ENCODE results near the gene BPIFB2.

Gene BPIFB2

DNA sequence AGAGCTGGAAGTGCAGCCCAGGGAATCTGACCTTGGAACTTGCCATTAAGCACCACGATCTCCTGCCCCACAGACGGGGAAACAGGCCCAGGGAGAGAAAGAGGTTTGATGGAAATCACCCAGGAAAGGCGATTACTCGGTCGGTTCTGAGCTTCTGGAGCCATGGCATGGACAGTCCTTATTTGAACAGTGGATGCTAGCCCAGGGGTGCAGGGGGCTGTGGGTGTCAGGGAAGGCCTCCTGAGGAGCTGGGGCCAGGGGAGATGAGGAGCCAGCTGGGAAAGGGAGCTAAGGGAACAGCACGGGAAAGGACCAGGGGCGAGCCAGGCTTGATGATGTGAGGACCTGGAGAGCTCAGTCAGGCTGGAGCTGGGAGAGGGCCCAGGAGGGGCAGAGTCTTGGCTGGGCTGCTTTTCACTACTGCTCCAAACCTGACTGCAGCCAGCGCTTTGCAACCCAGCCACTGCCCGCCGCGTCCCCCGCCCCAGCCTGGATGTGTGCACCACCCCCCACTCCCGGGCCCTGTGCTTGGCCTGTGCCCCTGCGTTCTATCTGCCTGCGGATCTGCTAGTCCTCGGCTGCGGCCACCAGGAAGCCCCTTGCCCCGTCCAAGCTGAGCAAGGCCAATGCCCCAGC is 21.1 kb upstream of the BPIFB2 start:
- no peak for DNase-seq

DNA sequence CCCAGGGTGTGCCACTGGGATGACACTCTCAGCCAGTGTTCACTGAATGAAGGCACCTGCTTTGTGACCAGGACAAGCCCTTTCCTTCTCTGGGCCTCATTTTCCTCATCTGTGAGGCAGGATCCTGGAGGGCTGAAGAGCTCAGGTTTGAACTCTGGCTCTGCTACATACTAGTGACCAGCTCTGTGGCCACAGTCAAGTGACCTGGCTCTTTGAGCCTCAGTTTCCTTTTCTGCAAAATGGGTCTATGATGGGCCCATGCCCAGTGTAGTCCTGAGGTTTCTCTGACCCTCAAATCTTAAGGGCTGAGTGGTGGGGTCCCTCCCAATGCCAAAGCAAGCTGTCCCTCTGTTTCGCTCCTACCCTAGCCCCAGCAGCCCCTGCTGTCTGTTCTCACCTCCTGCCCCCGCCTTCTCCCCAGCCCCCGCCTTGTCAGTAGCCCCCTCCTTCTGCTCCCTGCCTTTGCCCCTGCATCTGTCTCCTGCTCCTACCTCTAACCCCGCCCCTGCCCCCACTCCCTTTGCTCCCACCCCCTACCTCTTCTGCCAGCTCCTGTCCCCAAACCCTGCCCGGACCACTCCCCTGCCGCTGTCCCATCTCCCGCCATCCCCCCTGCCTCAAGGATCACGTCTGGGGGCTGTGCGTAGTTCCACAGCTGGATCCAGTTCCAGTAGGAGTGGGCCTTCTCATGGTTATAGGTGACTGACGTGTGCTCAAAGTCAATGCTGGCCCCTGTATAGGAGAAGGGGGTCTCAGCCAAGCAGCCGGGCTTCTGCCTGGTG is 20.3 kb upstream of the BPIFB2 start:
- DNase-seq: no peak

DNA sequence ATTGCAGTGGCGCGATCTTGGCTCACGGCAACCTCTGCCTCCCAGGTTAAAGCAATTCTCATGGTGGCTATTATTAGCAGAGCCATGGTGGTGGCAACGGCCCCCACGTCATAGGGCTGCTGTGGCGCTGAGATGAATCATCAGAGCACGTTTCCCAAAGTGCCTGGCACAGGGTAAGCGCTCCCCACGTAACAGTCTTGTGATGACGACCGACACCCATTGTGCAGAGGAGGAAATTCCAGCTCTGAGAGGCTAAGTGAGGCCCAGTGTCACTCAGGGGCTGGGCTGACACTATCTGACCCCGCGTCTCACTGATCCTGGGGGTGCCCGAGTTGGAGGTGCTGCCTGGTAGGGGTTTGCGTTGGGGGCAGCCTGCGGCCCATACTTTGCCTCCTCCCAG is 19.5 kb upstream of the BPIFB2 start:
- DNase-seq: no peak

DNA sequence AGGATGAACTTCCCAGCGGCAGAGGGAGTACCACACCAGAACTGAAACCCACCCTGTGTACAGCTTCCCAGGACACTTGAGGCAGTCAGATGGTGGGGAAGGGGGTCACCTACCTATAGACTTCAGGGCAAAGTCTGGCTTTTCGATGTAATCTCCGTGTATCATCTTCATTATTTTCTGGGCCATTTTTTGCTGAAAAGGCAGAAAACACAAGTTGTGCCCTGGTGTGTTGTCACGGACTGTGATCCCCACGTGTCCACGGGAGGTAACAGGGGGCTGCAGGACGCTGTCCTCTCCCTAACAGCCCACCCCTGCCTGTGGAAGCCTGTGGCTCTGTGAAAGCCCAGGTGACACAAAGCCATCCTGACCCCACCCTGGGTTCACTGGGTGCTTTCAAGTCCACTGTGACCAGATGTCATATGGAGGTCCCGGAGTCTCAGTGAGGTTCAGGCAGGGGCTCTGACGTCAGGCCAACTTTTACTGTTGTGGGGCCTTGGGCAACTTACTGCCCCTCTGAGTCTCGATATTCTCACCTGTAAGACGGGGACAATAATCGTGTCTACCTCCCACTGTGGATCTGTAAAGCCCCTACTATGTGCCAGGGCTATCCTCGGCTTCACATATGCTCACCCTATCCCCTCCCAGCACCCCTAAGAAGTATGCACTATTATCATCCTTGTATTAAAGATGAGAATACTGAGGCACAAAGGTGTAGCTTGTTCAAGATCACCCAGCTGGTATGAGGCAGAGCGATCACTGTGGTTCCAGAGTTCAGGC is 17.8 kb upstream of the BPIFB2 start:
- no peak for DNase-seq

DNA sequence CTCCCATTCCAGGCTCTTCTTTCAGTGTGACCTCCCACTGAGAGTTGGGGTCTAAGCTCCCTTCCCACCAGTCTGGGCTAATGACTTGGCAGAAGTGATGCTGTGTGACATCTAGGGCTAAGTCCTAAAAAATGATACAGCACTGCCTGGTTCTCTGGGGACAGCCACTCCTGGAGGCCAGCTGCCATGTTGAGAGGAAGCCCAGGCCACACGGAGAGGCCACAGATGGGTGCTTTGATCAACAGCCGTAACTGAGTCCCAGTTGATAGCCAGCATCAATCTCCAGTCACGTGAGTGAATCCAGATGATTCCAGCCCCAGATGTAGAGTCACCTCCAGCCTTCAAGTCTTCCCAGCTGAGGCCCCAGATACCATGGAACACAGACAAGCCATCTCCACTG is 17.1 kb upstream of the BPIFB2 start:
- no peak for DNase-seq

DNA sequence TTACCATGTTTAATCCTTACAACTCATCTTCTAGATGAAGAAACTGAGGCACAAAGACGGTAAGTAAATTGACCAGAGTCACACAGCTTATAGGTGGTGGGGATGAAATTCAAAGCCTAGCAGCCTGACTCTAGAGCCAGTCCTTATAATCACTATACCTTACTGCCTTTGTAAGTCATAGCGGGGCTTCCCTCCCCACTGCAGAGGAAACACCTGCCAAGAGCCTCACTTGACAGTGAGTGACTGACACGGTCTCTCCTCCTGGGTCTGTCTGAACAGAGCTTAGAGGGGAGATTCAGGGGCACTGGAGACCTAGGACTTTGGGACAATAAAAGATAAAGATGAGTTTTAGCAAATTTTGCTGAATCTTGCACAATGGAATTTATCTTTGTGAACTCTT is 16.1 kb upstream of the BPIFB2 start:
- no peak for DNase-seq

DNA sequence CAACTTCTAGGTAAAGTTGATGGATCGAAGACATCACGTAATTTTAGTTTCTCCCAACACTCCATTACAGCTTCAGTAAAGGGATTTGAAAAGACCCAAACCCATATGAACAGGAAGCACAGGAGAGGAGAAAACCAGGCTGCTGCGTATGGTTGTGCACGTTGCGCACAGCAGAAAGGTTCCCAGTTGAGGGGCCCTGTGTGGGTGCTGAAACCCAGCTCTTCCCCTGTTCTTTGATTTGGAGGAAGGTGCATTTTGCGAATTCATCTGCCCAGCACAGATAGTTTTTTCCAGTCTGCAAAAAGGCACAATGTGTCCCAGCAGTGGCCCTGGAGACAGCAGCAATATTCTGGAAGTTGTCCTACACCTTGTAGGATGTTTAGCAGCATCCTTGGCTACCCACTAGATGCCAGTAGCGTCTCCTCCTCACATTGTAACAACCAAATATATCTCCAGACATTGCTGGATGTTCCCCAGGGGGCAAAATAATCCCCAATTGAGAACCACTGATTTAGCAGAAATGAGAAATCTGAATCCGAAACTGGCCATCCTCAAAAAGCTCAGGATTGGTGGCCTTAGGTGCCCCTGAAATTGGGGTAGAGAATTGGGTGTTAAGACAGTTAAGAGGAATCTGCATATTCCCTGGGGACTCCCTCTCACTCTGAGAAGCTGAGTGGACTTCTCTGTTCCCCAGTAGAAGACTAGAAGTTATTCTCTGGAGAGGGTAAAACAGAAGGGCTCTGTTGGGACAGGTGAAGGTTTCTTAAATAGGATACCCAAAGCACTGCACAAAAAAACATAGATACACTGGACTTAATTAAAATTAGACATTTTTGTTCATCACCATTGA is 15.5 kb upstream of the BPIFB2 start:
- no peak for DNase-seq

DNA sequence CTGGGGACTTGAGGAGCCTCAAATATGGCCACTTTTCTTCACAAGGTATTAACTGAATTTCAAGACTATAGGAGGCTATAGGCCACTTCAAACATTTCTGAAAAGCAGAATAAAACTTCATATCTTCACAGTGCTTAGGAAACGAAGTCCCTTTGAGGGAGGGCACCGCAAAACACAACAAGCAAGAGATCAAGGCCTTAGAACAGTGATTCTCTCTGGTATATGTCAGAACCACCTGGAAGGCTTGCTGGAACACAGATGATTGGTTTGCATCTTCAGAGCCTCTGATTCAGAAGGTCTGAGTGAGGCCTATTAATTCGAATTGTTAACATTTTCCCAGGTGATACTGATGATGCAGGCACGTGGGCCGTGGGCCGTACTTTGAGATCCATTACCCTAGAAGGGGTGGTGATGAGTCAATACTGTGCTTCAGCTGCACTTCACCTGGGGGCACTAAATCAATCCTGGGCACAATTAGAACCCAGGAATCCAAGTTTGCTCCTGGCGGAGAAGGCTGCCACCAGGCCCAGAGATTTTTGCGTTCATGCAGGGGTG is 13.9 kb upstream of the BPIFB2 start:
- no peak for DNase-seq

DNA sequence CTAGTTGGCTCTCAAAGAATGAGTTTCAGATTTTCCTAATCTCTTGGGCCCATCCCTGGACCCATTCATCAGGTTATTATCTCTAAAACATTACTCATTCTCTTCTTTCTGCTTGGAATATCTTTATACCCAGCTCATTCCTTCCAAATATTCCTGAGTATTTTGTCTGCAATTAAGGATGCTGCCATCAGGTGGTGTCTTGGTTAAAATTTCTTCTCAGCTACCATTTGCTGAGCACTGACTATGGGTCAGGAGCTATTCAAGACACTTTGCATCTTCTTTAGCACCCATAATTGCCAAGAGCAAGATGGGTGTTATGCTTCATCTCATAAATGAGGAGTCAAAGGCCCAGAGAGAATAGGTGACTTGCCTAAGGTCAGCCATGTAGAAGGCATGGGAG is 11.7 kb upstream of the BPIFB2 start:
- DNase-seq: no peak

DNA sequence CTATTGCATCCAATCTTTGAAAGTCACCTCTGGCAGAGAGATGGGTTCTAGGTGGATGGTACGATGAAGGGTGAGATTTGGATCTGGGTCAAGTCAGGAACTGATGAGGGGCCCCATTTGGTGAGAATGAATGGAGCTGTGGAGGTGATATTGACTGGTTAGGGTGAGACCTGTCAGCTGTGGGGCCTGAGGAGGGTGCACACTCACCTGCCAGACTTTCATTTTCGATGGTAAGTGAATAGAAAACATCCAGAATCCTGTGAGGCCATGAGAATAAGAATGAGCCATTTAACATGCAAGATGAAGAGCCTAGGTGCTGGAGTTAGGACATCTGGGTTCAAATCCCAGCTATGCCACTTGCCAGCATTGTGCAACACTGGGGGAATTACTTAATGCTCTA is 10.1 kb upstream of the BPIFB2 start:
- DNase-seq: no peak

DNA sequence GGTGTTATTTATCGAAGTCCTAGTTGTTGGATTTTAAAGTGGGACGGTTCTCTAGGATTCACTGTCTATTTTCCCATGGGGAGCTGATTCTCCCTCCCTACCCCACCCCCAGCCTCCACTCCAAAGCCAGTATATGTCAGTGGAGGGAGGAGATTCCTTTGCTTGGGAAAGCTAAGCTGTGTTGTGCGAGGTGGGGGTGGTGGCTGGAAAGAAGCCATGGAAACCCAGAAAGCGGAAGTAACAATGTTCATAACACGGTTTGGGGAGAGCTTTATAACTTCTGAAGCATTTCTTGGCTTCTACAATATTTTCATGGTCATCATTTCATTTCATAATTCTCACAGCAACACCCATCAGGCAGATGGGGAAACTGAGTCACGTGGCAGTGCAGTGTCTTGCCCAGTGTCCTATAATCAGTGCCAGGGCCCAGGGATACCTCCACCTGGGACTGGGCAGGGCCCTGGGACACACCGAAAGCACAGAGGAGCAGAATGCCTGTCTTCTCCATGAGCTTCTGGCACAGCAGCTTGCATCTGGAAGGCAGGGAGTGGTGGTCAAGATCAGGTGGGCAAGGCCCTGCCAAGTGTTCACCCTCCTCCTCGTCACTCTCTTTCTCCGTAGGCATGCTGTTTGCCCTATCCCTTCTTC is 7.8 kb upstream of the BPIFB2 start:
- DNase-seq: no peak

DNA sequence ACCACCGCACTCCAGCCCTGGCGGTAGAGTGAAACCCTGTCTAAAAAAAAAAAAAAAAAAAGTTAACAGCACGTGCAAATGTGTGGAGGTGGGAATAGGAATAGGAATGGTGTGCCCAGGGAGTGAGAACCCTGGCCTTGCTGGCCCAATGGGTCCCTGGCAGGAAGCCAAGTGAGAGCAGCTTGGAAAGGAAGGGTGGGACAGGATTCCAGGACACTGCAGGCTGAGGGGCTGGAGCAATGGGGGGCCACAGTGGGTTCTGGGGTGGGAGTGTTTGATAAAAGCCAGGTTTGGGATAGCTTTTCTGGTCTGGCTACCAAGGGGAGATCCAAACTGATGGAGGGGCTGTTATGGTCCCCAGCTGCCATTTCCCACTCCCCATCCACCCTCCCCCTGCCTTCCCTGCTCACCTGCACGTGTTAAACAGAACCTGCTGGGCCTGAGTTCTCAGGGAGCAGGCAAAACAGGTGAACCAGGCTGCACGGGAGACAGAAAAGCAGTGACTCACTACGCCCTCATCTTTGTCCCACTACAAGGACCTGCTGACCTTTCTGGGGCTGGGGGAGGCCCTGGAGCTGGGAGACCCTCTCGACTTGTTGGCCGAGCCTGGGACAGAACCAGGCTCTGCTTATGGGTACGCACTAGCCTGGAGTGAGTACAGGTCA is 6.6 kb upstream of the BPIFB2 start:
- DNase-seq: no peak

DNA sequence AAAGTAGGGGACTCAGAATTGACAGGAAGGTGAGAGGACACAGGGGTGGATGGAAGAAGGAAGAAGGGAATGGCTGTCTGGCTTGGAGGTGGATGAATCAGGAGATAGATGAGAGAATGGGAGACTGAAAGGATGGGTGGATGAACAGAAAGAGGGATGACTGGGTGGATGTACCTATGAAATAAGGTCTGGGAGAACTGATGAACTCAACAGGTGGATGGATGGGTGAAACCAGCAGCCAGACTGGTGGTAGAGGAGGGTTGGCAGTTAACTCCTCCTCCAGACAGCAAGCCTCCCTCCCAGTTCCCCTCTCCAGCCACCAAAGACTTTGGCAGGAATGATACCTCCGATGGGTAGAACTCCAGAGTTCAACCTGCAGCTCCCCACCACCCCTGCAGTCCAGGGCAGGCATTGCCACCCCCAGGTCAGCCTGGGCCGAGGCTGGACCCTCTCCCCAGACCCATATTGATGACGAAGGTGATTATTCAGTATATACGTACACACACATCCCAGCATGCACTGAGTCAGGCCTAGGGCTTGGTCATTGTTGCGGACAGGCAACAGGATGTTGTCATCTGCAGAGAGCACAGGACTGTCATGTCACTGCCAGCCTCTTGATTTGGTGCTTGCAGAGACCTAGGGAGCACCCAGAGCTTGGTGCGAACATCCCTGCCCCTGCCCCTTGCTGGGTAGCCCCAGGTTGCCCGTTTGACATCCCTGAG is 5.3 kb upstream of the BPIFB2 start:
- no peak for DNase-seq

DNA sequence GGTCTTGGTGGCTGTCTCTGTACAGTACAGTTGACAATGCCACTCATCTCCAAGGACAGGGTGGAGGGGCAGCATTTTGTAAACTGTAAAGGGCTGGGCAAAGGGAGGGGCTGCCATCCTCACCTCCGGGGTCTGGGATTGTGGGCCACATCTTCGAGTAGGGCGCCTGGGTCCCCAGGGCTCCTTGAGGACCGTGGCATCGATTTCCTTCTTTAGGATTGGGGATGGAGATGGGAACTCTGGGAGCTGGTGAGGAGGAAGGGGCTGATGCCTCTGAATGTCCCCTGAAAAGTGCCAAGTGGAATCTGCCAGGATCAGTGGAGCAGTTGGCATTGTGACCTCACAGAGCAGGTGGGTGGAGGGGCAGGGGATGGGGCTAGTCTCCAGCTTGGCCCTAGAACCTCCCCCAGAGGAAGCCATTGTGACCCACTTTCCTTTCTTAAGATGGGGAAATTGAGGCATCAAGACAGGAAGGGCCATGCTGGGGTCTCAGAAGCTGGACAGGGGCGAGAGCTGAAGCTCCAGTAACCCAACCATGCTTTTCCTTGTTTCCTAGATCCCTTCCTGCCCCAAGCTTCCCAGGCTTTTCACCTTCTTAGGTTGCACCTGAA is 3.3 kb upstream of the BPIFB2 start, which contains the start of gene SUN5:
Gene SUN5 (minus strand): TSS at position 293 of the 611 bp plus-strand sequence. CDS start 93 bp downstream, at position 200.
- no peak for DNase-seq

DNA sequence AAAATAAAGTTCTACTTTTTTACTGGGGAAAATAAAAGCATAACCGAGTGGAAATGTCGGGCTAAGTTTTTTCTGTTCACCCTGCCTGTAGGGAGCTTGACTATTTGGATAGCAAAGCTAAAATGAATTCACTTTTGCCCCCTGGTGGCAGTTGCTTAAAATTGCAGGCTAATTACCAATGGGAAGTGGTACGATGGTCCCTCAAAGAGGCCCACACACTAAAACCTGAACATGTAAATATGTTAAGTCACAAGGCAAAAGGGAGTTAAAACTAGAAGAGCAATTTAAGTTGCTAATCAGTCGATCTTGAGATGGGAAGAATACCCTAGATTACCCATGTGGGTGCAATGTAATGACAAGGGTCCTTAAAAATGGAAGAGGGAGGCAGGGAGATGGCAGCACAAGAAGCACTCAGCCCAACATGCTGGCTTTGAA is 2.4 kb upstream of the BPIFB2 start:
- no peak for DNase-seq

DNA sequence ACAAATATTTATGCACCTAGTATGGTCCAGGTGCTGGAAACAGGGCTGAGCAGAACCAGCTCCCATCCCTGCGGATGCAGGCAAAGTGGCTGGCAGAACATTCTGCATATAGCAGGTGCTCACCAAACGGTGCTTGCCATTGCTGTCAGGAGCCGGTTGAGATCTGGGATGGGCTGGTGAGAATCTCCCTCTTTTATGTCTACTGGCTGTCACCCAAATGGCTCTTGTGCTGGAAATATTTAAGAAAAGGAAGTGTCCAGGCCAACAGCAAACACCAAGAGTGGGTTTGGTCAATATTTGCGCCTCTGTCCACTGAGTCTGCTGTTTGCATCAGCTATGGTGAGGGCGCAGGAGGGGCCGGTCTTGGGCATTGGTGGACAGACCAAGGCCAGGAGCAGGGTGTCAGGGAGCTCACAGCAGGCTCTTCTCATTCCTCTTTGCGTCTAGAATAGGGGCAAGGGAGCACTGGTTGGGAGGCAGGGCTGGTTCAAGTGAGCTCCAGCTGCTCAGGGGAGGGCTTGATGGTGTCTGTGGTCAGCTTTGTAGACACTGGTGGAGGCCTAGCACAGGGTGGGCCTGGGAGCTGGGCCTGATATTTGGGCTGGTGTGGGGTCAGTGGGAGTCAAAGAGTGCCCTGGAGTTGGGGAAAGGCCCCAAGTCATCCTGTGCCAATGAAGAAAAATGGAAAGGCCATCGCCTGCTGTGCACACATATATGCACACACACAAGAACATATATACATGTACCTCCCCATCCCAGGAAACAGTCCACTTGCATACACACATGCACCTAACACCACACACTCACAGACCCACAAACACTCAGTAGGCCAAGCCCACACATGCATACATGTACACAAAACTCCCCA is 1.4 kb upstream of the BPIFB2 start:
- no peak for DNase-seq

DNA sequence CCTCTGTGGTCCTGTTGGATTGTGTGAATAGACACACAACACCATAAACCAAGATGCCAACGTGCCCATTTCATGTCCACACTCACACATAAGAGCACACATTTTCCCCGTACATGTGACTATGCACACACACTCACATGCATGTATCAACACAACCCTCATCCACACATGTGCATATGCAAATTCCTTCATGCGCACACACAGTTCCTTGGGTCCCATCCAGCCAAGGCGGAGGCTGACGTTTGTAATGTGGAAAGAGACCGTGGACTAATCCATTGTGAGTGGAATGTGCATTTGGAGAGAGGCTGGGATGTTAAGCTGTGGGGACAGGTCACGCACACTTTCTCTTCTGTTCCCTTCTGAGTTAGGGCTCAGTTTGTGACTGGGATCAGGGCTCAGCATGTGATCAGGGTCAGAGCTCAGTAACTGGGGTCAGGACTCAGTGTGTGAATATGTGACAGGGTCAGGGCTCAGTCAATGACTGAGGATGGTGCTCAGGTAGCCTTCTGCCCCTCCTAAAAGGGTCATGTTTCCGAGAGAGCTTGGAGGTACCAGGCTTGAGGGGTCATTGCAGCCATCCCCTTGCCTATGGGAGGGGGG is 628 bp upstream of the BPIFB2 start:
- DNase-seq: no peak

Measured in right kidney (tissue), 1 donor.